ENCODE results near the gene MALSU1.

GRCh38 chr7:23315366-23315765 lies 16.2 kb downstream of the MALSU1 start:
- TF ChIP-seq POLR2A (IDR thresholded peaks at IDR 0.05; ENCODE audit: low read length), result no peak
- TF ChIP-seq GATA1 (IDR thresholded peaks at IDR 0.05; ENCODE audit: low read depth, low read length), result no peak
